Parathyroid adenoma (tissue), 2 donors: Measurements from ENCODE around the gene PRKCSH.

Experiments used
- H2AFZ ChIP-seq: fragments of 300-600 bp; sonication (generic); one replicate; pipeline ENCODE4 v1.7.0; 2017; ENCODE audit warnings: antibody characterized with exemption, mild to moderate bottlenecking
- H3K27ac ChIP-seq: fragments of 300-600 bp; sonication (generic); one replicate; pipeline ENCODE4 v1.7.0; 2017
- H3K27me3 ChIP-seq: fragments of 300-600 bp; sonication (generic); one replicate; pipeline ENCODE4 v1.7.0; 2017; ENCODE audit warnings: low read length; ENCODE audit not compliant: control insufficient read depth, insufficient read depth
- H3K36me3 ChIP-seq: fragments of 300-600 bp; sonication (generic); one replicate; pipeline ENCODE4 v1.7.0; 2017; ENCODE audit warnings: low read length; ENCODE audit not compliant: control insufficient read depth, insufficient read depth
- H3K4me1 ChIP-seq: fragments of 300-600 bp; sonication (generic); one replicate; pipeline ENCODE4 v1.7.0; 2017; ENCODE audit warnings: control low read depth
- H3K4me2 ChIP-seq: fragments of 300-600 bp; sonication (generic); one replicate; pipeline ENCODE4 v1.7.0; 2017; ENCODE audit warnings: low read length
- H3K4me3 ChIP-seq: fragments of 300-600 bp; sonication (generic); one replicate; pipeline ENCODE4 v1.7.0; 2017; ENCODE audit warnings: low read depth, low read length
- H3K79me2 ChIP-seq: fragments of 300-600 bp; sonication (generic); one replicate; pipeline ENCODE4 v1.7.0; 2017; ENCODE audit warnings: control low read depth
- H3K9ac ChIP-seq: fragments of 300-600 bp; sonication (generic); one replicate; pipeline ENCODE4 v1.7.0; 2017; ENCODE audit warnings: mild to moderate bottlenecking
- H3K9me3 ChIP-seq: fragments of 300-600 bp; sonication (generic); one replicate; pipeline ENCODE4 v1.7.0; 2017; ENCODE audit warnings: low read length; ENCODE audit not compliant: control insufficient read depth
- CTCF ChIP-seq: fragments of 300-600 bp; sonication (generic); IDR thresholded peaks from one replicate; pipeline ENCODE4 v1.7.0; 2017; ENCODE audit warnings: antibody characterized with exemption, mild to moderate bottlenecking
- donor health status: primary hyperparathyroidism.

PRKCSH gene

GRCh38 chr19:11397089-11397610, 38.3 kb upstream of the PRKCSH start:
- Histone ChIP-seq H2AFZ (no peak overlapping the region), H3K79me2 (no peaks in the 10 kb centered on the region), H3K27me3 (no peaks in the 10 kb centered on the region), H3K27ac (no peak overlapping the region), H3K4me1 (no peaks in the 10 kb centered on the region), H3K4me2 (no peak overlapping the region), H3K9ac (no peak overlapping the region), H3K9me3 (no peaks in the 10 kb centered on the region), H3K4me3 (no peak overlapping the region), H3K36me3 (no peaks in the 10 kb centered on the region)
- no peak for TF ChIP-seq CTCF

DNA sequence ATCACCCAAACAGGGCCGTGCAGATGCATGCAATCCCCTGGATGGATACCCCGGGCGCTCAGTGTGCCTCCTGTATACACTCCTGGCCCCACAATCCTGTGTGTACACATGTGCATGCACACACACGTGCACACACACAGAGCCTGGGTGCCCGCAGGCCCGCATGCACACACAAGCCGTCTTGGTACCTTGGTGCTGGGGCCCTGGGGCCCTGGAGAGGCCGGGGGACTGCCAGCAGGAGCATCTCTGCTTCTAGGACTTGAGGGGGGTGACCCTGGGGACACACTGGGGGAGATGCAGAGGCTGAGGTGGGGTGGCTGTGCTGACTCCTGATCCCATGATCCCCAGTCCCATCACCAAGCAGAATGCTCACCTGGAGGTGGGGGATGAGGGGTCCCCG, 35.8 kb upstream of the PRKCSH start:
- H3K27me3 ChIP-seq: no peaks in the 10 kb centered on the region
- H3K9me3 ChIP-seq: no peaks in the 10 kb centered on the region
- no peaks in the 10 kb centered on the region for H3K4me1 ChIP-seq
- no peaks in the 10 kb centered on the region for H3K79me2 ChIP-seq
- H3K9ac ChIP-seq: no peak overlapping the region
- no peak overlapping the region for H3K4me2 ChIP-seq
- no peak for TF ChIP-seq CTCF
- H3K27ac ChIP-seq: no peak overlapping the region
- no peak overlapping the region for H3K4me3 ChIP-seq
- H2AFZ ChIP-seq: no peak overlapping the region
- no peaks in the 10 kb centered on the region for H3K36me3 ChIP-seq

DNA sequence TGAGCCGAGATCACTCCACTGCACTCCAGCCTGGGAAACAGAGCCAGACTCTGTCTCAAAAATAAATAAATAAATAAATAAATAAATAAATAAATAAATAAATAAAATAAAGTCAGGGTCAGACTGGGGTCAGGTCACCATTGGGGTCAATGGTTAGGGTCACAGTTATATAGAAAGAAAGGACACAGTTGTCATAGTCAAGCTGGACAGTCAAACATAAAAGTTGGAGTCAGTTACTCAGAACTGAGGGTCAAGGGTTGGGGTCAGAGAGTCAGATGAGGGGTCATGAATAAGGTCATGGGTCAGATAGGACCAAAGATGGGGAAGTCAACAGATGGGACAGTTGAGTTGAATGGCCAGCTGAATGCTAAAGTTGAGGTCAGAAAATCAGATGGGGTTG, 34.6 kb upstream of the PRKCSH start:
- H3K27ac ChIP-seq: no peak overlapping the region
- H3K4me1 ChIP-seq: peaks cover 4% of the 10 kb centered on the region
- H3K27me3 ChIP-seq: no peaks in the 10 kb centered on the region
- no peaks in the 10 kb centered on the region for H3K9me3 ChIP-seq
- no peak overlapping the region for H3K4me2 ChIP-seq
- no peak overlapping the region for H3K9ac ChIP-seq
- no peak for TF ChIP-seq CTCF
- no peaks in the 10 kb centered on the region for H3K36me3 ChIP-seq
- H3K4me3 ChIP-seq: no peak overlapping the region
- no peaks in the 10 kb centered on the region for H3K79me2 ChIP-seq
- H2AFZ ChIP-seq: no peak overlapping the region

GRCh38 chr19:11401808-11402543, 33.5 kb upstream of the PRKCSH start:
- H3K9me3 ChIP-seq: no peaks in the 10 kb centered on the region
- H3K27ac ChIP-seq: no peak overlapping the region
- no peak overlapping the region for H3K4me3 ChIP-seq
- no peak overlapping the region for H3K9ac ChIP-seq
- H3K36me3 ChIP-seq: no peaks in the 10 kb centered on the region
- H3K27me3 ChIP-seq: no peaks in the 10 kb centered on the region
- peaks cover 11% of the 10 kb centered on the region for H3K4me1 ChIP-seq
- TF ChIP-seq CTCF: no peak
- H3K79me2 ChIP-seq: peaks cover under 1% of the 10 kb centered on the region
- no peak overlapping the region for H2AFZ ChIP-seq
- H3K4me2 ChIP-seq: no peak overlapping the region
